Hindlimb muscle (tissue), 1 donor: ENCODE data around the gene RPL28. TPM values are rescaled to one million over a fixed set of nuclear protein-coding genes. Genes with fewer than 3 reads are reported as not detected.
A peak's percentile ranks its signal among the peaks of the same experiment; 100 is the strongest.
"Not testable (repeated sequence)": the region's sequence is repeated elsewhere in the genome, so short reads cannot be mapped to it uniquely, and the experiment has no call there.

Source experiments
- DNase-seq: peaks from one replicate; pipeline ENCODE4 v3.0.0-alpha.2; 2013
- polyA plus RNA-seq: library from polyadenylated mRNA; unstranded; fragments of 120-200 nt; gene quantifications from one replicate; pipeline ENCODE4 v1.2.1, GENCODE V29; 2013; ENCODE audit not compliant: insufficient read length

The RPL28 gene
- polyA plus RNA-seq, 1 donor: 1,898 TPM

DNA sequence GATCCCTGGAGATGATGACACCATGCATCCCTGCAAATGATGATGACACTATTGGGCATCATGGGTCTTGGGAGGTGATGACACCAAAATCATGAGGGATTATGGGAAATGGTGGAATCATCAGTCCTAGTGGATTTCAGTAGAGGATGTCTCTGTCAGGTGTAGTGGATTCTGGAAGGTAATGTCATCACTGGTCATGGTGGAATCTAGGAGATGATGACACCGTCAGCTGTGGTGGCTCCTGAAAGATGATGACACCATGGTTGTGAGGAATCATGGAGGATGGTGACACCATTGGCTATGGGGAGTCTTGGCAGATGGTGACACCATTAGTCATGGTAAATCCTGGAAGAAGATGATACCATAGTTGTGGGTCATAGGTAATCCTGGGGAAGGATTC, 45.5 kb downstream of the RPL28 start:
- DNase-seq: no peak

- DNase-seq: no peak
These were observed 46.7 kb downstream of the RPL28 start for GRCh38 chr19:55432241-55432959.

DNA sequence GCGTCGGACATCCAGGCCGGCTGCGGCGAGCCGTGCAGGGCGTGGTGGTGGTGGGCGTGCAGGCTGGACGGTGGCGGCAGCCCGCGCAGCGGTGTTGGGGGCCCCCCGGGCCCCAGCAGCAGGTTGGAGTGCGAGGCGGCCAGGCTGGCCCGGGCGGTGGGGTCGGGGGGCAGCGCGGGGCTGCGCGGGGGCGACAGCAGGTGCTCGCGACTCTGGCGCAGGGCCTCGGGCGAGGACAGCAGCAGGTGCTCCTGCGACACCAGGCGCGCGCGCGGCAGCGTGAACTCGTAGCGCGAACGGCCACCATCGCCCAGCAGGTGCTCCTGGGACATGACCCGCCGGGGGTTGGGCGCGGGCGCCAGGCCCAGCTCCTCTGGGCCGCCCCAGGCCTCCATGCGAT, 47.6 kb downstream of the RPL28 start:
- DNase-seq: no peak

- no peak for DNase-seq
These were observed 48.7 kb downstream of the RPL28 start for GRCh38 chr19:55434356-55434919.

DNA sequence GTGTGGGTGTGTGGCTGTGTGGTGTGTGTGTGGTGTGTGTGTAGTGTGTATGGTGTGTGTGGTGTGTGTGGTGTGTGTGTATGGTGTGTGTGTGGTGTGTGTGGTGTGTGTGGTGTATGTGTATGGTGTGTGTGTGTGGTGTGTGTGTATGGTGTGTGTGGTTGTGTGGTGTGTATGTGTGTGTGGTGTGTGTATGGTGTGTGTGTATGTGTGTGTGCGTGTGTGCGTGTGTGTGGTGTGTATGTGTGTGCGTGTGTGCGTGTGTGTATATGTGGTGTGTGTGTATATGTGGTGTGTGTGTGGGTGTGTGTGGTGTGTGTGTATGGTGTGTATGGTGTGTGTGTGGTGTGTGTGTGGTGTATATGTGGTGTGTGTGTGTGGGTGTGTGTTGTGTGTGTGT, 49.3 kb downstream of the RPL28 start:
- DNase-seq: no peak

GRCh38 chr19:55436847-55437246, 51.1 kb downstream of the RPL28 start:
- no peak for DNase-seq

DNA sequence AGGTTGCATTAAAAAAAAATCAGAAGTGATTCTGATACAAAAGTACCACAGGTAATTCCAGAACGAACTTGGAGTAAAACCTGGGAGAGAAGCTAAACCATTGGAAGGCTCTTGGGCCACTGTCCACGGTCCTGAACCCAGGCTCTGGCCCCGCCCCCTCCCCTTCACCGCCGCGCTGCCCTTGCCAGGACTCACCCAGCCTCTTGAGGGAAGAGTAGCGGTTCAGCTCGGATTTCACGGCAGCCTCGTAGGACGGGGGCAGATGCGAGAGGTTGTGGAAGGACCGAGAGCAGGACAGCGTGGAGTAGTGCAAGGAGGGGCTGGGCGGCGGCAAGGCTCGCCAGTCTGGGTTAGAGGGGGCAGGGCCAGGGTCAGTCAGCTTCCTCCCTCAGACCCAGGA, 51.7 kb downstream of the RPL28 start:
- peak; percentile 75 for DNase-seq

DNA sequence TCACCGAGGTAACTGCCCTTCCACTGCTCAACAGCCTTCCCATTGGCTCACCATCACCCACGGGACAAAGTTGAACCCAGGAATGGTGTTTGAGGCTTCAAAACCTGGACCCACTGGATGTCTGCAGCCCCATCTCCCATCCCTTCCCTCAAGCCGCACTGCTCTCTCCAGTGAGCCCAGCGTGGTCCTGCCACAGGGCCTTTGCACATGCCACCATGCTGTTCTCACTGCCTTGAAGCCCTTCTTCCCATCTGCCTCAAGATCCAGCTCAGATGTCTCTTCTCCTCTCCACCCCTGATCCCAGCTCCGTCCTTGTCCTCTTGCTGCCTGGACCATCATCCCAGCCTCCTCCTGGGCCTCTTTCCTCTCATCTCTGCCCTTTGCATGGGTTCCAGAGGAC, 53.3 kb downstream of the RPL28 start:
- DNase-seq: no peak

DNA sequence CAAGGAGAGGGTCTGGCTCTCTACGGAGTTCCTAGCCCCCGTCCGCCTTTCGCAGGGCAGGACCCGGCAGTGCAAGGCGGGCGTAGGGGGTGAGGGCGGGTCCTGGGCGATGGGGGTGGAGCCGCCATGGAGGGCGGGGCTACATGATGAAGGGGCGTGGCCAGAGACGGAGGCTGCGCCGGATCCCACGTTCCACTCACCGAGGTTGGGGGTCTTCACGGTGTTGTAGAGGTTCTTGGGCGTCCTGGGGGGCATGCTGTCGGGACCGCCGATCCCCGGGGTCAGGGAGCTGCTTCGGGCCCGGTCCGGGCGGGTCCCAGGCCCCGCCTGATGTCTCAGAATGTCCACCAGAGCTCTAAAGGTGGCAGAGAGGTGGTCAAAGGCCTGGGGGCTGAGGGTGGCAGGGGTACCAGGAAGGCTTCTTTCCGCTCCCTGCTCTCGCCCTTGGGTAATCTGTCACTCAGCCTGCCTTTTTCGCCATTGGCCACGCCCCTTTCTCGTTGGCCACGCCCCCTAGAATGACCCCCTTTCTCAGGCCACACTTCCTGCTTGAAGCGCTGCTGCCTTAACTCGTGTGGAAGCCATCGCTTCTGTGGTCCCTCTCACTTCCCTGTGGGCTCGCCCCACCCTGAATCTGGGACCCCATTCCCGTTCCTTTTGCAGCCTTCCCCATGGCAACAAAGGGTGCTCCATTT, 54.8 kb downstream of the RPL28 start:
- no peak for DNase-seq

- DNase-seq: no peak
These were observed 55.6 kb downstream of the RPL28 start for GRCh38 chr19:55441319-55441691.

DNA sequence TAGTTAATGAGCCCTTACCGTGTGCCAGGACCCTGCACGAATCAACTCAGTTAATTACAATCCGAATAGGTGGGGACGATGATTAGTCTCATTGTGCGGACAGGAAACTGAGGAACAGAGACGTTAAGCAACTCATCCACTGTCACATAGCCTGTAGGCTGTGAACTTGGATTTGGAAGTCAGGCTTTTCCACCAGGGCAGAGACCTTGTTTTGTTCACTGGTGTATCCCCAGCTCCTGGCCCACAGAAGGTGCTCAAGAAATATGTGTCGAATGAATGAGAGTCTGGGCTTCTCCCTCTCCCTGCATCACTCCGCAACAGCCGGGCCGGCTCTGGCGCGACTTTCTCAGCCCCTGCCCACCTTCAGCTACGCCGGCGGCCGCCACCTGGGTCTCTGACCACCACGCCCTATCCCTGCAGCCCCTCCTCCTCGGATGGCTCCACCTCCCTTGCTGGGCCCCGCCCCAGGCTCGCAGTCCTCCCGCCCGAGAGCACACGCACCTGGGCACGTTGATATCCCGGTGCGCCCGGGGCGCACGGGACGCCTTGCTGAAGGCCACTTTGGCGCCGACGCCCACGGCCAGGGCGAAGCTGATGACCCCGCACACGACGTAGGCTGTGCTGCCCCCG, 56.1 kb downstream of the RPL28 start:
- DNase-seq: no peak

DNA sequence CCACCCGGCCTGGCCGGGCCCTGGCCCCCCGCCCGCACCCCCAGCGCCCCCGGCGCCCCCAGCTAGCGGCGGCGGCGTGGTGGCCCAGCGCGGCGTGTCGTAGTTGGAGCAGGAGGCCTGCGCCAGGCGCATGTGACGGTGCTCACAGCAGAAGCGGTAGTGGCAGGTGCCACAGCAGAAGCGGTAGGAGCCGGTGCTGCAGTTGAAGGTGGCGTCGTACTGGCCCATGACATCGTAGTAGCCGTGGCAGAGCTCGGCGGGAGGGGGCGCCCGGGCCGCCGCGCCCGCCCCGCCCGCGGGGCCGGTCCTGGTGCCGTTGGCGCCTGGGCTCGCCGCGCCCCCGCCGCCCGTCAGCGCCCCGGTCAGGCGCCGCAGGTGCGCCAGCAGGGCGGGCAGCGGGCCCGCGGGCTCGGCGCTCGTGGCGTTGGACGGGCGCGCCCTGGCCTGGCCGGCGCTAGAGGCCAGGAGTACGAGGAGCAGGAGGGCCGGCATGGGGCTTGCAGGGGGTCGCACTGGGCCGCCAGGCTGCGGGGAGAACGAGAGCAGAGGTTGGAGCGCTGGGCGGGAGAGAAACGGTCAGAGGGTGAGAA, 56.7 kb downstream of the RPL28 start:
- DNase-seq: no peak

DNA sequence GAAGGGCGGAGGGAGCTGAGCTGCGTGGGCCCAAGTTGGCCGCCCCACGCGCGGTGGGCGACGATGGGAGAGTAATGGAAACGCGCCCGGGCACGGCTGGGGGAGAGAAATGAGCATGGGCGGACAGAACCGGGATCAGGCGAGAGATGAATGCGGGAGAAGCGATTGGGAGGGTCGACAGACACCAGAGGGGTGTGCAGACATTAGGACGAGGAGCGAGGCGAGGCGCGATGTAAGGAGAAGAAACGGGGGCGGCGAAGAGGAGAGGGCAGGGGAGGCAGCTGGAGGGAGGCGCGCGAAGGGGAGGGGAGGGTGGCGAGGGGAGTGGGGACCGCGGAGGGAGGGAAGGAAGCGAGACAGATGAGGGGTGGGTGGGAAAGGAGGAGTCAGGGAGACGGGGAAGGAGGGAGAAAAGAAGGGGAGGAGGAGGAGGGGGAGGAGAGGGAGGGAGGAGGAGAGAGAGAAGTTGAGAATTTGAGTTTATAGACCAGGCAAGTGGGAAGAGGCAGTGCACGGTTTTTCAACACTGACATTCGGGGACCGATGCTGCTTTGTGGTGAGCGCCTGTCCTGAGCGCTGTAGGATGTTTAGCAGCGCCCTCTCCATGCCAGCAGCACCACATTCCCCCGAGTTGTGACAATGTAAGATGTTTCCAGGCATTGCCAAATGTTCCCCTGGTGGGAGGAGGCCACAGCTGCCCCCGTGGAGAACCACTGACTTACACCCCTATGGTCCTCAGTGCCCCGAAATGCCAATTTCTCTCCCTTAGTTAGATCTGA, 57.5 kb downstream of the RPL28 start, which contains the start of gene SHISA7:
Gene SHISA7, minus strand, starts transcription at position 256 of the 779 bp plus-strand sequence. CDS start 437 bp downstream, outside the sequence.
- DNase-seq: no peak

- DNase-seq: no peak
These were observed 58.2 kb downstream of the RPL28 start for GRCh38 chr19:55443824-55444480.

DNA sequence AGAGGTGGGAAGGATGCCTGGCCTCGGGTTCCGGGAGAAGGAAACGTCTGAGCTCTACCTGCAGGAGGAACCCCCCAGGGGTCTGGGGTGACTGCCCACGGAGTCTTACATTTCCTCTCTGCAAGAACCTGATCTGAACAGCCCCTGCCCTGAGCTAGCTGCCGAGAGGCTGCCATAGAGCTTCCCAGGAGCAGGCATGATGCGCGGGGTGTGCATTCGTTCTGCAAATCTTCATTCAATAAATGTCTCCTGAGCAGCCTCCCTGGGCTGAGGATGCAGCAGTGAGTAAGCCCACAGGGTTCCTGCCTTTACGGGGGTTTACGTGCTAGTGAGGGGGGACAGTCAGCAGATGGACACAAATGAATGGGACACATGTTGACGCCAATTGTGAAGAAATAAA, 58.9 kb downstream of the RPL28 start:
- DNase-seq: no peak

DNA sequence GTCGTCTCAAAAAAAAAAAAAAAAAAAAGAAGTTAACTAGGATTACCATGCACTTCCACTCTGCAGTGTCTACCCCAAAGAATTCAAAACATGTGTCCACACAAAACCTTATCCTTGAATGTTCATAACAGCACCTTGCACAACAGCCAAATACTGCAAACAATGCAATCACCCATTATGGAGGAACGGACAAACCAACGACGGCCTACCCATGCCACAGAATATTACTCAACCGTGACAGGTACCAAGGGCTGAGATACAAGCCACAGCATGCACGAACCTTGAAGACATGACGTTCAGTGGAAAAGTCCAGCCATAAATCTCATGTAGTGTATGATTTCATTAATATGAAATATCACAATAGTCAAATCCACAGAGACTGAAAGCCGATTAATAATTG, 60.3 kb downstream of the RPL28 start:
- no peak for DNase-seq

- DNase-seq: no peak
These were observed 61.9 kb downstream of the RPL28 start for GRCh38 chr19:55447421-55448174.

DNA sequence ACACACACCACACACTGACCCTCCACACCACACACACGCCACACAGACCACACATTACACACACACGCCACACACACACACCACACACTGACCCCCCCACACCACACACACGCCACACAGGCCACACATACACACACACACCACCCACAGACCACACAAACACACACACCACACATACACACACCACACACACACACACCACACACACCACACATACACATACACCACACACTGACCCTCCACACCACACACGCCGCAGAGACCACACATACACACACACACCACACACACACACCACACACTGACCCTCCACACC, 62.4 kb downstream of the RPL28 start:
- not testable (repeated sequence) for DNase-seq

- DNase-seq: no peak
These were observed 63.7 kb downstream of the RPL28 start for GRCh38 chr19:55449469-55449868.

GRCh38 chr19:55451163-55451964, 65.6 kb downstream of the RPL28 start:
- DNase-seq: no peak
